HEK293 (cell line): Measurements from ENCODE around the gene IGSF9.

Experiments
- CTCF ChIA-PET: fragments of 350-600 bp; formaldehyde crosslinking; extraction: SDS; loops from one replicate; lab custom pipeline; 2021; ENCODE audit warnings: antibody characterized with exemption; lab: Yijun Ruan, JAX
- POLR2A ChIA-PET: fragments of 300-600 bp; formaldehyde crosslinking; extraction: SDS; loops from one replicate; lab custom pipeline; 2020; ENCODE audit warnings: antibody characterized with exemption, inconsistent platforms; lab: Yijun Ruan, JAX
- H3K27ac ChIP-seq: fragments of 200-500 bp; sonication (Bioruptor generic); 2 replicates; pipeline ENCODE4 v1.5.1; 2014; ENCODE audit warnings: low read depth, low read length, control low read depth, inconsistent platforms; ENCODE audit errors: extremely low read depth
- H3K36me3 ChIP-seq, 2 experiments: fragments of 200-500 bp in 1 of 2; sonication (Bioruptor generic) in 1 of 2; 1 replicate in 1 of 2; 2 replicates in 1 of 2; pipeline ENCODE4 v1.5.1; 2014 to 2017; ENCODE audit warnings: inconsistent platforms in 2 of 2, low read length in 2 of 2; ENCODE audit not compliant: control insufficient read depth in 2 of 2, insufficient read depth in 1 of 2
- H3K4me1 ChIP-seq: fragments of 200-500 bp; sonication (Bioruptor generic); 2 replicates; pipeline ENCODE4 v1.5.1; 2014; ENCODE audit warnings: mild to moderate bottlenecking, low read length, inconsistent platforms; ENCODE audit not compliant: control insufficient read depth, insufficient read depth
- H3K4me3 ChIP-seq: 2 replicates; pipeline ENCODE4 v1.5.1; 2011; ENCODE audit warnings: low read depth, mild to moderate bottlenecking, control low read depth, low read length, moderate library complexity
- H3K9me3 ChIP-seq: fragments of 200-500 bp; sonication (Bioruptor generic); 2 replicates; pipeline ENCODE4 v1.5.1; 2014; ENCODE audit warnings: low read depth, low read length, inconsistent platforms; ENCODE audit not compliant: control insufficient read depth, insufficient read depth
- HOXA7 ChIP-seq: sonication (generic); formaldehyde crosslinking; IDR thresholded peaks from 2 replicates; pipeline ENCODE4 v1.8.1; 2022; ENCODE audit warnings: missing genetic modification reagents, borderline replicate concordance
- KLF10 ChIP-seq: fragments of 450-650 bp; IDR thresholded peaks from 2 replicates; pipeline ENCODE4 v1.5.1; 2018; ENCODE audit warnings: missing biosample characterization, mild to moderate bottlenecking, missing genetic modification characterization
- MEIS1 ChIP-seq: sonication (generic); formaldehyde crosslinking; IDR thresholded peaks from 2 replicates; pipeline ENCODE4 v1.8.1; 2022; ENCODE audit warnings: missing genetic modification reagents, mild to moderate bottlenecking, borderline replicate concordance
- MZF1 ChIP-seq: fragments of 450-650 bp; formaldehyde crosslinking; IDR thresholded peaks from 2 replicates; pipeline ENCODE4 v1.5.1; 2017; ENCODE audit warnings: missing biosample characterization, missing genetic modification characterization, borderline replicate concordance
- SETDB1 ChIP-seq: IDR thresholded peaks from one replicate; pipeline ENCODE4 v1.6.1; 2017; ENCODE audit warnings: mild to moderate bottlenecking, low read length, moderate library complexity, mixed read lengths; ENCODE audit not compliant: insufficient read length
- SP2 ChIP-seq: fragments of 450-650 bp; formaldehyde crosslinking; IDR thresholded peaks from 2 replicates; pipeline ENCODE4 v1.5.1; 2016; ENCODE audit warnings: missing biosample characterization, missing genetic modification characterization
- YY1 ChIP-seq: fragments of 450-650 bp; formaldehyde crosslinking; IDR thresholded peaks from 2 replicates; pipeline ENCODE4 v1.5.1; 2018; ENCODE audit warnings: missing biosample characterization, missing genetic modification characterization
- ZBTB21 ChIP-seq: fragments of 450-650 bp; formaldehyde crosslinking; IDR thresholded peaks from 2 replicates; pipeline ENCODE4 v1.5.1; 2017; ENCODE audit warnings: missing biosample characterization, missing genetic modification characterization
- ZFP3 ChIP-seq: fragments of 450-650 bp; formaldehyde crosslinking; IDR thresholded peaks from 2 replicates; pipeline ENCODE4 v1.5.1; 2016; ENCODE audit warnings: low read depth, missing biosample characterization, missing genetic modification characterization
- ZNF132 ChIP-seq: fragments of 450-650 bp; formaldehyde crosslinking; IDR thresholded peaks from 2 replicates; pipeline ENCODE4 v1.5.1; 2017; ENCODE audit warnings: missing biosample characterization, missing genetic modification characterization, borderline replicate concordance
- ZNF140 ChIP-seq: fragments of 450-650 bp; formaldehyde crosslinking; IDR thresholded peaks from 2 replicates; pipeline ENCODE4 v1.5.1; 2016; ENCODE audit warnings: missing biosample characterization, missing genetic modification characterization
- ZNF169 ChIP-seq: fragments of 450-650 bp; formaldehyde crosslinking; IDR thresholded peaks from 2 replicates; pipeline ENCODE4 v1.5.1; 2016; ENCODE audit warnings: missing biosample characterization, missing genetic modification characterization
- ZNF19 ChIP-seq: fragments of 450-650 bp; formaldehyde crosslinking; IDR thresholded peaks from 2 replicates; pipeline ENCODE4; 2016; ENCODE audit warnings: missing biosample characterization, missing genetic modification characterization, low read depth
- ZNF221 ChIP-seq: fragments of 450-650 bp; formaldehyde crosslinking; IDR thresholded peaks from 2 replicates; pipeline ENCODE4 v1.5.1; 2017; ENCODE audit warnings: missing biosample characterization, missing genetic modification characterization, borderline replicate concordance
- ZNF24 ChIP-seq: fragments of 450-650 bp; formaldehyde crosslinking; IDR thresholded peaks from 2 replicates; pipeline ENCODE4 v1.5.1; 2016; ENCODE audit warnings: missing biosample characterization, missing genetic modification characterization
- ZNF248 ChIP-seq: fragments of 450-650 bp; formaldehyde crosslinking; IDR thresholded peaks from 2 replicates; pipeline ENCODE4 v1.5.1; 2017; ENCODE audit warnings: missing biosample characterization, missing genetic modification characterization
- ZNF26 ChIP-seq: fragments of 450-650 bp; formaldehyde crosslinking; IDR thresholded peaks from 2 replicates; pipeline ENCODE4 v1.5.1; 2016; ENCODE audit warnings: missing biosample characterization, missing genetic modification characterization
- ZNF366 ChIP-seq: fragments of 450-650 bp; formaldehyde crosslinking; conservative IDR thresholded peaks from 2 replicates; pipeline ENCODE4 v1.5.1; 2016; ENCODE audit warnings: missing biosample characterization, missing genetic modification characterization
- ZNF596 ChIP-seq: fragments of 450-650 bp; IDR thresholded peaks from 2 replicates; pipeline ENCODE4 v1.5.0; 2018; ENCODE audit warnings: missing biosample characterization, mild to moderate bottlenecking, missing genetic modification characterization, moderate library complexity
- ZNF658 ChIP-seq: fragments of 450-650 bp; formaldehyde crosslinking; IDR thresholded peaks from 2 replicates; pipeline ENCODE4; 2016; ENCODE audit warnings: missing biosample characterization, missing genetic modification characterization
- ZNF660 ChIP-seq: fragments of 450-650 bp; IDR thresholded peaks from 2 replicates; pipeline ENCODE4 v1.5.1; 2018; ENCODE audit warnings: missing biosample characterization, mild to moderate bottlenecking, missing genetic modification characterization
- ZNF791 ChIP-seq: fragments of 450-650 bp; formaldehyde crosslinking; IDR thresholded peaks from 2 replicates; pipeline ENCODE4 v1.5.1; 2016; ENCODE audit warnings: missing biosample characterization, missing genetic modification characterization
- ZNF837 ChIP-seq: fragments of 450-650 bp; formaldehyde crosslinking; IDR thresholded peaks from 2 replicates; pipeline ENCODE4 v1.5.1; 2016; ENCODE audit warnings: missing biosample characterization, missing genetic modification characterization
- TF ChIP-seq, protein P1 (sequence below): fragments of 450-650 bp; formaldehyde crosslinking; IDR thresholded peaks from 2 replicates; pipeline ENCODE4 v1.5.1; 2016; ENCODE audit warnings: missing biosample characterization, missing genetic modification characterization
- TF ChIP-seq, protein P2 (sequence below): fragments of 450-650 bp; formaldehyde crosslinking; IDR thresholded peaks from 2 replicates; pipeline ENCODE4 v1.5.1; 2016; ENCODE audit warnings: missing biosample characterization, missing genetic modification characterization
- TF ChIP-seq, protein P3 (sequence below): fragments of 450-650 bp; formaldehyde crosslinking; conservative IDR thresholded peaks from 2 replicates; pipeline ENCODE4 v1.5.1; 2016; ENCODE audit warnings: low read depth, missing biosample characterization, missing genetic modification characterization

IGSF9 gene

GRCh38 chr1:159979257-159979656 is 33.8 kb upstream of the IGSF9 start:
- TF ChIP-seq ZNF221 (tag by site-specific recombination) (no peak), SP2 (tag by site-specific recombination) (no peak), KLF10 (tag by site-specific recombination) (no peak), HOXA7 (CRISPR knock-in tag) (no peak), ZNF791 (no peak), SETDB1 (no peak), ZNF26 (tag by site-specific recombination) (no peak), ZNF366 (tag by site-specific recombination) (no peak), YY1 (tag by site-specific recombination) (no peak), ZNF837 (tag by site-specific recombination) (no peak), ZNF596 (no peak), ZNF24 (tag by site-specific recombination) (no peak), ZNF169 (no peak), ZNF140 (tag by site-specific recombination) (no peak)
- TF ChIP-seq, protein P1, sequence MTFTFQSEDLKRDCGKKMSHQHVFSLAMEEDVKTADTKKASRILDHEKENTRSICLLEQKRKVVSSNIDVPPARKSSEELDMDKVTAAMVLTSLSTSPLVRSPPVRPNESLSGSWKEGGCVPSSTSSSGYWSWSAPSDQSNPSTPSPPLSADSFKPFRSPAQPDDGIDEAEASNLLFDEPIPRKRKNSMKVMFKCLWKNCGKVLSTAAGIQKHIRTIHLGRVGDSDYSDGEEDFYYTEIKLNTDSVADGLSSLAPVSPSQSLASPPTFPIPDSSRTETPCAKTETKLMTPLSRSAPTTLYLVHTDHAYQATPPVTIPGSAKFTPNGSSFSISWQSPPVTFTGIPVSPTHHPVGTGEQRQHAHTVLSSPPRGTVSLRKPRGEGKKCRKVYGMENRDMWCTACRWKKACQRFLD (tag by site-specific recombination): no peak
- TF ChIP-seq, protein P2, sequence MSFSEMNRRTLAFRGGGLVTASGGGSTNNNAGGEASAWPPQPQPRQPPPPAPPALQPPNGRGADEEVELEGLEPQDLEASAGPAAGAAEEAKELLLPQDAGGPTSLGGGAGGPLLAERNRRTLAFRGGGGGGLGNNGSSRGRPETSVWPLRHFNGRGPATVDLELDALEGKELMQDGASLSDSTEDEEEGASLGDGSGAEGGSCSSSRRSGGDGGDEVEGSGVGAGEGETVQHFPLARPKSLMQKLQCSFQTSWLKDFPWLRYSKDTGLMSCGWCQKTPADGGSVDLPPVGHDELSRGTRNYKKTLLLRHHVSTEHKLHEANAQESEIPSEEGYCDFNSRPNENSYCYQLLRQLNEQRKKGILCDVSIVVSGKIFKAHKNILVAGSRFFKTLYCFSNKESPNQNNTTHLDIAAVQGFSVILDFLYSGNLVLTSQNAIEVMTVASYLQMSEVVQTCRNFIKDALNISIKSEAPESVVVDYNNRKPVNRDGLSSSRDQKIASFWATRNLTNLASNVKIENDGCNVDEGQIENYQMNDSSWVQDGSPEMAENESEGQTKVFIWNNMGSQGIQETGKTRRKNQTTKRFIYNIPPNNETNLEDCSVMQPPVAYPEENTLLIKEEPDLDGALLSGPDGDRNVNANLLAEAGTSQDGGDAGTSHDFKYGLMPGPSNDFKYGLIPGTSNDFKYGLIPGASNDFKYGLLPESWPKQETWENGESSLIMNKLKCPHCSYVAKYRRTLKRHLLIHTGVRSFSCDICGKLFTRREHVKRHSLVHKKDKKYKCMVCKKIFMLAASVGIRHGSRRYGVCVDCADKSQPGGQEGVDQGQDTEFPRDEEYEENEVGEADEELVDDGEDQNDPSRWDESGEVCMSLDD (tag by site-specific recombination): no peak
- Histone ChIP-seq H3K9me3 (no peaks in the 10 kb centered on the region), H3K4me3 (no peak overlapping the region), H3K36me3 (no peaks in the 10 kb centered on the region), H3K4me1 (no peaks in the 10 kb centered on the region), H3K27ac (no peak overlapping the region)
- ChIA-PET CTCF (interaction anchor here (0.7 kb wide), 1 partner anchor 14 kb away, joined by 4 read pairs; no protein-coding TSS in a partner anchor), POLR2A (no interaction called here)

DNA sequence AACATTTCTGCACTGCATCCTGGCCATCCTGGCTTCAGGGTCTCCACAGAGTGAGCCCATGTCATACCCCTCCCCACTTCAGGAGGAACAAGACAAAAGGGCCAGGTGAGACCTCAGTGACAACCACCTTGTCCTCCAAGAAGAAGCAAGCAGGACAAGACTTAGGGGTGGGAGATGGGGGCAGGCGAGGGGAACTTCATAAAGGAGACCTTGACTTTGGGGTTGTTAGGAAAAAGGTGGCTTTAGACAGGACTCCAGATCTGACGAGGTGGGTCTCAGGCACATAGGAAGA is 32.6 kb upstream of the IGSF9 start:
- CTCF ChIA-PET: interaction anchor here (0.8 kb wide), 1 partner anchor 28 kb away, joined by 3 read pairs; no protein-coding TSS in a partner anchor
- no peak overlapping the region for H3K4me3 ChIP-seq
- no peak overlapping the region for H3K27ac ChIP-seq
- no peaks in the 10 kb centered on the region for H3K9me3 ChIP-seq
- H3K36me3 ChIP-seq: no peaks in the 10 kb centered on the region
- POLR2A ChIA-PET: no interaction called here
- H3K4me1 ChIP-seq: no peaks in the 10 kb centered on the region
- TF ChIP-seq, protein P3, sequence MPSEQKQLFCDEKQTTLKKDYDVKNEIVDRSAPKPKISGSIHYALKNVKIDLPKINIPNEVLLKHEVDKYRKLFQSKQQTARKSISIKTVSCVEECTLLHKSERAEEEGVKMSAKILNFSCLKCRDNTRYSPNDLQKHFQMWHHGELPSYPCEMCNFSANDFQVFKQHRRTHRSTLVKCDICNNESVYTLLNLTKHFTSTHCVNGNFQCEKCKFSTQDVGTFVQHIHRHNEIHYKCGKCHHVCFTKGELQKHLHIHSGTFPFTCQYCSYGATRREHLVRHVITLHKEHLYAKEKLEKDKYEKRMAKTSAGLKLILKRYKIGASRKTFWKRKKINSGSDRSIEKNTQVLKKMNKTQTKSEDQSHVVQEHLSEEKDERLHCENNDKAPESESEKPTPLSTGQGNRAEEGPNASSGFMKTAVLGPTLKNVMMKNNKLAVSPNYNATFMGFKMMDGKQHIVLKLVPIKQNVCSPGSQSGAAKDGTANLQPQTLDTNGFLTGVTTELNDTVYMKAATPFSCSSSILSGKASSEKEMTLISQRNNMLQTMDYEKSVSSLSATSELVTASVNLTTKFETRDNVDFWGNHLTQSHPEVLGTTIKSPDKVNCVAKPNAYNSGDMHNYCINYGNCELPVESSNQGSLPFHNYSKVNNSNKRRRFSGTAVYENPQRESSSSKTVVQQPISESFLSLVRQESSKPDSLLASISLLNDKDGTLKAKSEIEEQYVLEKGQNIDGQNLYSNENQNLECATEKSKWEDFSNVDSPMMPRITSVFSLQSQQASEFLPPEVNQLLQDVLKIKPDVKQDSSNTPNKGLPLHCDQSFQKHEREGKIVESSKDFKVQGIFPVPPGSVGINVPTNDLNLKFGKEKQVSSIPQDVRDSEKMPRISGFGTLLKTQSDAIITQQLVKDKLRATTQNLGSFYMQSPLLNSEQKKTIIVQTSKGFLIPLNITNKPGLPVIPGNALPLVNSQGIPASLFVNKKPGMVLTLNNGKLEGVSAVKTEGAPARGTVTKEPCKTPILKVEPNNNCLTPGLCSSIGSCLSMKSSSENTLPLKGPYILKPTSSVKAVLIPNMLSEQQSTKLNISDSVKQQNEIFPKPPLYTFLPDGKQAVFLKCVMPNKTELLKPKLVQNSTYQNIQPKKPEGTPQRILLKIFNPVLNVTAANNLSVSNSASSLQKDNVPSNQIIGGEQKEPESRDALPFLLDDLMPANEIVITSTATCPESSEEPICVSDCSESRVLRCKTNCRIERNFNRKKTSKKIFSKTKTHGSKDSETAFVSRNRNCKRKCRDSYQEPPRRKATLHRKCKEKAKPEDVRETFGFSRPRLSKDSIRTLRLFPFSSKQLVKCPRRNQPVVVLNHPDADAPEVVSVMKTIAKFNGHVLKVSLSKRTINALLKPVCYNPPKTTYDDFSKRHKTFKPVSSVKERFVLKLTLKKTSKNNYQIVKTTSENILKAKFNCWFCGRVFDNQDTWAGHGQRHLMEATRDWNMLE: no peak
- TF ChIP-seq MZF1 (tag by site-specific recombination): no peak
- TF ChIP-seq ZNF132: no peak
- no peak for TF ChIP-seq ZNF660
- TF ChIP-seq ZFP3 (tag by site-specific recombination): no peak
- TF ChIP-seq ZNF19 (tag by site-specific recombination): no peak
- no peak for TF ChIP-seq MEIS1 (CRISPR knock-in tag)
- no peak for TF ChIP-seq ZNF248 (tag by site-specific recombination)
- no peak for TF ChIP-seq ZNF658 (tag by site-specific recombination)
- TF ChIP-seq ZNF596: no peak
- TF ChIP-seq ZBTB21 (tag by site-specific recombination): no peak
